Hepatocyte (in vitro differentiated cells): ENCODE measurements around the gene SLC13A3. TPM values are rescaled to one million over a fixed set of nuclear protein-coding genes. Genes with fewer than 3 reads are reported as not detected.

ENCODE experiments used
- DNase-seq: peaks from one replicate; pipeline ENCODE4 v3.0.0-alpha.2; 2016; ENCODE audit warnings: low spot score
- H2AFZ ChIP-seq: fragments of 200-600 bp; sonication (generic); 2 replicates; pipeline ENCODE4 v1.6.0; 2016; ENCODE audit warnings: antibody characterized with exemption, mild to moderate bottlenecking
- H3K27ac ChIP-seq: fragments of 200-600 bp; sonication (generic); 2 replicates; pipeline ENCODE4 v1.5.1; 2016; ENCODE audit warnings: mild to moderate bottlenecking
- H3K27me3 ChIP-seq: fragments of 200-600 bp; sonication (generic); 2 replicates; pipeline ENCODE4 v1.6.1; 2016
- H3K36me3 ChIP-seq: fragments of 200-600 bp; sonication (generic); replicated peaks from 2 replicates; pipeline ENCODE4 v1.5.1; 2016; ENCODE audit warnings: low read depth; ENCODE audit not compliant: insufficient read depth
- H3K4me1 ChIP-seq: fragments of 200-600 bp; sonication (generic); 2 replicates; pipeline ENCODE4 v1.5.1; 2016; ENCODE audit warnings: mild to moderate bottlenecking, moderate library complexity; ENCODE audit not compliant: insufficient read depth
- H3K4me2 ChIP-seq: fragments of 200-600 bp; sonication (generic); 2 replicates; pipeline ENCODE4 v1.6.0; 2016
- H3K4me3 ChIP-seq: fragments of 200-600 bp; sonication (generic); 2 replicates; pipeline ENCODE4 v1.5.1; 2016; ENCODE audit warnings: mild to moderate bottlenecking
- H3K79me2 ChIP-seq: fragments of 200-600 bp; sonication (generic); 2 replicates; pipeline ENCODE4 v1.6.0; 2017; ENCODE audit warnings: mild to moderate bottlenecking
- H3K9me2 ChIP-seq: fragments of 200-600 bp; sonication (generic); replicated peaks from 2 replicates; pipeline ENCODE4 v1.6.0; 2017; ENCODE audit warnings: mild to moderate bottlenecking; ENCODE audit not compliant: insufficient read depth
- H3K9me3 ChIP-seq: fragments of 200-600 bp; sonication (generic); 2 replicates; pipeline ENCODE4 v1.5.1; 2016; ENCODE audit warnings: low read depth, mild to moderate bottlenecking
- H4K20me1 ChIP-seq: fragments of 200-600 bp; sonication (generic); 2 replicates; pipeline ENCODE4 v1.6.0; 2016; ENCODE audit warnings: mild to moderate bottlenecking; ENCODE audit not compliant: insufficient read depth, poor library complexity, severe bottlenecking
- CTCF ChIP-seq: fragments of 200-600 bp; sonication (generic); IDR thresholded peaks from 2 replicates; pipeline ENCODE4 v1.5.1; 2016; ENCODE audit warnings: antibody characterized with exemption, mild to moderate bottlenecking; ENCODE audit not compliant: poor library complexity
- EZH2 ChIP-seq: fragments of 200-600 bp; sonication (generic); IDR thresholded peaks from 2 replicates; pipeline ENCODE4 v1.6.1; 2016; ENCODE audit warnings: antibody characterized with exemption, mild to moderate bottlenecking, borderline replicate concordance
- EZH2phosphoT487 ChIP-seq: fragments of 200-600 bp; sonication (generic); IDR thresholded peaks from one replicate; pipeline ENCODE4 v1.6.1; 2018; ENCODE audit warnings: antibody characterized with exemption, mild to moderate bottlenecking, low read depth, moderate library complexity; ENCODE audit not compliant: unreplicated experiment, severe bottlenecking
- WGBS: methylation state at CpG from one replicate; pipeline ENCODE4 v1.1.6; 2016; ENCODE audit warnings: low lambda C conversion rate; ENCODE audit errors: missing lambda C conversion rate; 5-methylcytosine and 5-hydroxymethylcytosine counted together
- polyA plus RNA-seq: library from polyadenylated mRNA; unstranded; fragments of >200 nt; fragmentation: Nextera tagmentation; extraction: Ambion mirVana; gene quantifications from 2 replicates; pipeline ENCODE4 v1.2.1, GENCODE V29; 2016
- total RNA-seq: library from RNA; depleted of rRNA; stranded (reverse); fragments of >200 nt; gene quantifications from 2 replicates; pipeline ENCODE4 v1.2.3, GENCODE V29; 2014

The SLC13A3 gene
- total and polyA plus RNA-seq, 2 experiments from 2014 or later: 1.8 to 9.4 TPM

GRCh38 chr20:46512943-46513844 is 138.1 kb downstream of the SLC13A3 start, which contains the start of gene ZNF334:
ZNF334 (minus strand) TSS chr20:46513559; CDS start chr20:46512102, 1,457 bp downstream.
- peaks cover 6% of the 10 kb centered on the region for H3K4me1 ChIP-seq
- peak within 1 kb of the TSS; percentile 91 for H2AFZ ChIP-seq
- TF ChIP-seq EZH2phosphoT487: no peak
- no peak for TF ChIP-seq EZH2
- no peak for TF ChIP-seq CTCF
- 6% methylated on average over 48 of the region's 49 CpGs for WGBS
- H3K4me2 ChIP-seq: peak within 1 kb of the TSS; percentile 82
- H3K27ac ChIP-seq: peak within 1 kb of the TSS; percentile 82
- peak; percentile 90 for DNase-seq
- H3K4me3 ChIP-seq: peak within 1 kb of the TSS; percentile 66
- H3K27me3 ChIP-seq: peaks cover 13% of the 10 kb centered on the region
- H3K79me2 ChIP-seq: no peaks in the 10 kb centered on the region
- H3K36me3 ChIP-seq: no peaks in the 10 kb centered on the region
- H3K9me2 ChIP-seq: no peaks in the 10 kb centered on the region
- H3K9me3 ChIP-seq: no peaks in the 10 kb centered on the region
- no peaks in the 10 kb centered on the region for H4K20me1 ChIP-seq

GRCh38 chr20:46509523-46509922 is 141.7 kb downstream of the SLC13A3 start:
- no peak overlapping the region for H3K4me3 ChIP-seq
- no peak overlapping the region for H2AFZ ChIP-seq
- WGBS: 96% methylated on average over 2 of the region's 2 CpGs
- H3K9me3 ChIP-seq: peaks cover 11% of the 10 kb centered on the region
- no peaks in the 10 kb centered on the region for H3K9me2 ChIP-seq
- H3K36me3 ChIP-seq: peaks cover 10% of the 10 kb centered on the region
- TF ChIP-seq EZH2 (no peak), CTCF (no peak), EZH2phosphoT487 (no peak)
- H3K27ac ChIP-seq: no peak overlapping the region
- no peaks in the 10 kb centered on the region for H3K27me3 ChIP-seq
- DNase-seq: no peak
- no peak overlapping the region for H3K4me2 ChIP-seq
- H3K4me1 ChIP-seq: peaks cover 6% of the 10 kb centered on the region
- no peaks in the 10 kb centered on the region for H3K79me2 ChIP-seq
- H4K20me1 ChIP-seq: no peaks in the 10 kb centered on the region

Other genes starting within 250 kb of the SLC13A3 start
- gene ELMO2, start 244.8 kb downstream of the SLC13A3 start, total RNA-seq: 42.3 and 50.5 TPM in 2 replicates
- gene ELMO2, start 244.8 kb downstream of the SLC13A3 start, polyA plus RNA-seq: 32.8 and 35.0 TPM in 2 replicates
- 9.2 and 12.6 TPM in 2 replicates for gene ZNF334, start 137.9 kb downstream of the SLC13A3 start, total RNA-seq
- 6.3 and 8.8 TPM in 2 replicates for gene ZNF334, start 137.9 kb downstream of the SLC13A3 start, polyA plus RNA-seq
- gene OCSTAMP, start 100.8 kb downstream of the SLC13A3 start, total RNA-seq: not detected in 2 replicates
- gene OCSTAMP, start 100.8 kb downstream of the SLC13A3 start, polyA plus RNA-seq: not detected in 2 replicates
- 19.6 and 22.7 TPM in 2 replicates for gene TP53RK, start 38.0 kb upstream of the SLC13A3 start, total RNA-seq
- 19.8 and 21.4 TPM in 2 replicates for gene TP53RK, start 38.0 kb upstream of the SLC13A3 start, polyA plus RNA-seq
- gene SLC2A10, start 58.2 kb upstream of the SLC13A3 start, total RNA-seq: 23.7 and 37.2 TPM in 2 replicates
- gene SLC2A10, start 58.2 kb upstream of the SLC13A3 start, polyA plus RNA-seq: 23.4 and 28.2 TPM in 2 replicates
- gene EYA2, start 243.4 kb upstream of the SLC13A3 start, total RNA-seq: 1.4 and 1.8 TPM in 2 replicates
- gene EYA2, start 243.4 kb upstream of the SLC13A3 start, polyA plus RNA-seq: 1.4 and 2.0 TPM in 2 replicates